GM19193 (cell line): ENCODE measurements around the gene AKR1B15.

Source experiments
- POLR2A ChIP-seq: IDR thresholded peaks from 4 replicates; pipeline ENCODE4 v1.6.1; 2011; ENCODE audit not compliant: insufficient read depth, insufficient read length; ENCODE audit errors: extremely low read depth

The AKR1B15 gene

GRCh38 chr7:134557391-134557790 lies 8.5 kb downstream of the AKR1B15 start:
- TF ChIP-seq POLR2A = no peak

GRCh38 chr7:134558370-134558769 lies 9.5 kb downstream of the AKR1B15 start:
- TF ChIP-seq POLR2A = no peak

- no peak for TF ChIP-seq POLR2A
These were observed 13.2 kb downstream of the AKR1B15 start for GRCh38 chr7:134562136-134562535.

- TF ChIP-seq POLR2A = no peak
These were observed 16.8 kb downstream of the AKR1B15 start for GRCh38 chr7:134565643-134566136.

GRCh38 chr7:134567368-134567767 lies 18.5 kb downstream of the AKR1B15 start:
- no peak for TF ChIP-seq POLR2A

- TF ChIP-seq POLR2A = no peak
These were observed 22.2 kb downstream of the AKR1B15 start for GRCh38 chr7:134571101-134571500.

GRCh38 chr7:134571746-134572461 lies 23.0 kb downstream of the AKR1B15 start:
- TF ChIP-seq POLR2A = no peak

GRCh38 chr7:134574322-134574721 lies 25.4 kb downstream of the AKR1B15 start:
- no peak for TF ChIP-seq POLR2A

GRCh38 chr7:134584290-134584689 lies 35.4 kb downstream of the AKR1B15 start:
- no peak for TF ChIP-seq POLR2A

GRCh38 chr7:134585897-134586296 lies 37.0 kb downstream of the AKR1B15 start:
- TF ChIP-seq POLR2A = no peak

- TF ChIP-seq POLR2A = no peak
These were observed 38.8 kb downstream of the AKR1B15 start for GRCh38 chr7:134587750-134588149.

- TF ChIP-seq POLR2A = no peak
These were observed 40.6 kb downstream of the AKR1B15 start for GRCh38 chr7:134589491-134589941.

- no peak for TF ChIP-seq POLR2A
These were observed 44.9 kb downstream of the AKR1B15 start for GRCh38 chr7:134593530-134594392.

- TF ChIP-seq POLR2A = no peak
These were observed 46.0 kb downstream of the AKR1B15 start for GRCh38 chr7:134594877-134595276.

GRCh38 chr7:134599371-134599770 lies 50.5 kb downstream of the AKR1B15 start:
- no peak for TF ChIP-seq POLR2A

GRCh38 chr7:134601459-134601858 lies 52.5 kb downstream of the AKR1B15 start:
- TF ChIP-seq POLR2A = no peak
